Glutamatergic neuron (in vitro differentiated cells): ENCODE results near the gene THADA. TPM values are rescaled to one million over a fixed set of nuclear protein-coding genes. Genes with fewer than 3 reads are reported as not detected.

Experiments used
- DNase-seq: peaks from one replicate; pipeline ENCODE4 v3.0.0; 2022
- H3K27ac Mint-ChIP-seq: one replicate; pipeline ENCODE4 v1.8.0; 2020; ENCODE audit warnings: mild to moderate bottlenecking, mixed read lengths, inconsistent platforms; ENCODE audit not compliant: unreplicated experiment
- H3K27me3 Mint-ChIP-seq: one replicate; pipeline ENCODE4 v1.8.0; 2020; ENCODE audit warnings: mild to moderate bottlenecking, moderate library complexity, mixed read lengths, inconsistent platforms; ENCODE audit not compliant: unreplicated experiment
- H3K36me3 Mint-ChIP-seq: one replicate; pipeline ENCODE4 v1.8.0; 2020; ENCODE audit warnings: mild to moderate bottlenecking, mixed read lengths, inconsistent platforms; ENCODE audit not compliant: unreplicated experiment
- H3K4me1 Mint-ChIP-seq: one replicate; pipeline ENCODE4 v1.8.0; 2020; ENCODE audit warnings: mild to moderate bottlenecking, low read depth, mixed read lengths, inconsistent platforms; ENCODE audit not compliant: unreplicated experiment
- H3K4me3 Mint-ChIP-seq: one replicate; pipeline ENCODE4 v1.8.0; 2020; ENCODE audit warnings: mild to moderate bottlenecking, mixed read lengths, inconsistent platforms; ENCODE audit not compliant: unreplicated experiment
- H3K9me3 Mint-ChIP-seq: one replicate; pipeline ENCODE4 v1.8.0; 2020; ENCODE audit warnings: mild to moderate bottlenecking, moderate library complexity, mixed read lengths, inconsistent platforms; ENCODE audit not compliant: unreplicated experiment
- total RNA-seq: library from RNA; stranded (reverse); fragmentation: NEBNext Ultra II Directional; extraction: Animal tissue kit (Norgen Biotek cat#: 25700); gene quantifications from one replicate; pipeline ENCODE4 v1.2.1, GENCODE V29; 2021; ENCODE audit not compliant: unreplicated experiment
- TF ChIP-seq, protein P1 (sequence below): fragments of 200-600 bp; sonication (generic); IDR thresholded peaks from one replicate; pipeline ENCODE4 v1.5.0; 2021; ENCODE audit not compliant: partially characterized antibody, unreplicated experiment

THADA gene
- total RNA-seq, 1 donor from 2014 or later: 15.0 TPM

DNA sequence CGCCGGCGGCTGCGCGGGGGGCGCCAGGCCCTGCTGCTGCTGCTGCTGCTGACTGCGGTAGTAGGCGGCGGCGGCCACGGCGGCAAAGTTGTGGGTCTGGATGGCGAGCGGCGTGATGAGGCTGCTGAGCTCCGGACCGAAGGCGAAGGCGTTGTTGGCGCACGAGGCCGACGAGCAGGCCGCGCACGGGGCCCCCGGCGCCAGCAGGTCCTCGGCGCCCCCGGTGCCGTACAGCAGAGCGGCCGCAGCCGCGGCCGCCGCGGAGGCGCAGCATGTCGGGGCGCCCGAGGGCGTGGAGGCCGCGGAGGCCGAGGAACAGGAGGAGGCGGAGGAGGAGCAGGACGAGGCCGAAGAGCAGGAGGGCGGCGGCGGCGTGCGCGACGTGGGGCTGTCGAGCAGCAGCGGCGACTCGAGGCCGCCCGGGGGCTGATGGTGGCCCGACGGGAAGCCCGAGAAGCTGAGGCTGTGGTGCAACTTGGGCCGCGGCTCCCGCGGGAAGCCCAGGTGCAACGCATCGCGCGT, 371.2 kb downstream of the THADA start:
- H3K4me1 Mint-ChIP-seq: peaks cover 22% of the 10 kb centered on the region
- TF ChIP-seq, protein P1, sequence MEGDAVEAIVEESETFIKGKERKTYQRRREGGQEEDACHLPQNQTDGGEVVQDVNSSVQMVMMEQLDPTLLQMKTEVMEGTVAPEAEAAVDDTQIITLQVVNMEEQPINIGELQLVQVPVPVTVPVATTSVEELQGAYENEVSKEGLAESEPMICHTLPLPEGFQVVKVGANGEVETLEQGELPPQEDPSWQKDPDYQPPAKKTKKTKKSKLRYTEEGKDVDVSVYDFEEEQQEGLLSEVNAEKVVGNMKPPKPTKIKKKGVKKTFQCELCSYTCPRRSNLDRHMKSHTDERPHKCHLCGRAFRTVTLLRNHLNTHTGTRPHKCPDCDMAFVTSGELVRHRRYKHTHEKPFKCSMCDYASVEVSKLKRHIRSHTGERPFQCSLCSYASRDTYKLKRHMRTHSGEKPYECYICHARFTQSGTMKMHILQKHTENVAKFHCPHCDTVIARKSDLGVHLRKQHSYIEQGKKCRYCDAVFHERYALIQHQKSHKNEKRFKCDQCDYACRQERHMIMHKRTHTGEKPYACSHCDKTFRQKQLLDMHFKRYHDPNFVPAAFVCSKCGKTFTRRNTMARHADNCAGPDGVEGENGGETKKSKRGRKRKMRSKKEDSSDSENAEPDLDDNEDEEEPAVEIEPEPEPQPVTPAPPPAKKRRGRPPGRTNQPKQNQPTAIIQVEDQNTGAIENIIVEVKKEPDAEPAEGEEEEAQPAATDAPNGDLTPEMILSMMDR: no peak
- no peak overlapping the region for H3K4me3 Mint-ChIP-seq
- no peak overlapping the region for H3K27ac Mint-ChIP-seq
- DNase-seq: peak; percentile 64
- peaks cover 3% of the 10 kb centered on the region for H3K9me3 Mint-ChIP-seq
- H3K27me3 Mint-ChIP-seq: peaks cover 5% of the 10 kb centered on the region
- no peaks in the 10 kb centered on the region for H3K36me3 Mint-ChIP-seq

DNA sequence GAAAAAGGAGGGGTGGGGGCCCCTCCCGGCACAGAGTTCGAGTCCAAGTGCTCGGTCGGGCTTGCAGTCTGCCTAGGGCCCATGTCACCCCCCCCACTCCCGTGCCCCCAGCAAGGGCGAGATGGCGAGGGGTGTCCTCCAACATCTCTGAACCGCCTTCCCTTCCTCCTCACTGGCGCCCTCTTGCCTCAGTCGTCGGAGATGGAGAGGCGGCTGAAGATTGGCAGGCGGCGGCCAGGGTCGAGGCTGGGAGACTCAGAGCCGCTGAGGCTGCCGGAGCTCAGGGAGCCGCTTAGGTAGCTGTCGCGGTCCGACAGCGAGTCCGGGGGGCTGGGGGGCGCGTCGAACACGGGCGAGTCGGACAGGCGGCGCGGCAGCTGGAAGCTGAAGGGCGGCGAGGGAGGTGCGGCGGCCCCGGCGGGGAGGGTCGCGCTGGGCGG, 371.7 kb downstream of the THADA start:
- peaks cover 25% of the 10 kb centered on the region for H3K4me1 Mint-ChIP-seq
- peaks cover 8% of the 10 kb centered on the region for H3K27me3 Mint-ChIP-seq
- no peaks in the 10 kb centered on the region for H3K36me3 Mint-ChIP-seq

GRCh38 chr2:43223521-43224001, 372.3 kb downstream of the THADA start:
- TF ChIP-seq, protein P1: no peak
- Mint-ChIP-seq H3K27ac (no peak overlapping the region), H3K27me3 (peaks cover 9% of the 10 kb centered on the region), H3K9me3 (peaks cover 6% of the 10 kb centered on the region), H3K4me1 (peaks cover 29% of the 10 kb centered on the region), H3K36me3 (no peaks in the 10 kb centered on the region), H3K4me3 (peak overlapping the region; percentile 57)
- DNase-seq: no peak

More for the DNA sequence above, 371.7 kb downstream of the THADA start:
- Mint-ChIP-seq H3K9me3 (peaks cover 5% of the 10 kb centered on the region), H3K27ac (no peak overlapping the region), H3K4me3 (peak overlapping the region; percentile 82)
- peak; percentile 88 for DNase-seq
- TF ChIP-seq, protein P1: peak; percentile 45

- Mint-ChIP-seq H3K9me3 (peaks cover 6% of the 10 kb centered on the region), H3K36me3 (no peaks in the 10 kb centered on the region), H3K27ac (no peak overlapping the region), H3K4me1 (peaks cover 29% of the 10 kb centered on the region), H3K4me3 (no peak overlapping the region), H3K27me3 (peaks cover 6% of the 10 kb centered on the region)
- no peak for DNase-seq
- TF ChIP-seq, protein P1: no peak
Measured at GRCh38 chr2:43222475-43223309, 373.1 kb downstream of the THADA start.
